ENCODE results near the gene RUNX2.

RUNX2 gene

GRCh38 chr6:45514454-45515230 is 186.5 kb downstream of the RUNX2 start:
- H3K4me1 ChIP-seq (ENCODE audit: insufficient read depth, low read length): peaks cover 40% of the 10 kb centered on the region

GRCh38 chr6:45518013-45518720 is 190.0 kb downstream of the RUNX2 start:
- H3K4me1 ChIP-seq (ENCODE audit: insufficient read depth, low read length): peaks cover 51% of the 10 kb centered on the region
- H3K9ac ChIP-seq (ENCODE audit: low read depth, low read length): no peak overlapping the region
- no peaks in the 10 kb centered on the region for H3K9me3 ChIP-seq (ENCODE audit: control insufficient read depth, insufficient read depth, low read length)
- no peaks in the 10 kb centered on the region for H3K36me3 ChIP-seq (ENCODE audit: insufficient read depth, low read length)

More at GRCh38 chr6:45514454-45515230, 186.5 kb downstream of the RUNX2 start:
- Histone ChIP-seq H3K9ac (ENCODE audit: low read depth, low read length) (no peak overlapping the region), H3K36me3 (ENCODE audit: insufficient read depth, low read length) (no peaks in the 10 kb centered on the region), H3K9me3 (ENCODE audit: control insufficient read depth, insufficient read depth, low read length) (no peaks in the 10 kb centered on the region)

DNA sequence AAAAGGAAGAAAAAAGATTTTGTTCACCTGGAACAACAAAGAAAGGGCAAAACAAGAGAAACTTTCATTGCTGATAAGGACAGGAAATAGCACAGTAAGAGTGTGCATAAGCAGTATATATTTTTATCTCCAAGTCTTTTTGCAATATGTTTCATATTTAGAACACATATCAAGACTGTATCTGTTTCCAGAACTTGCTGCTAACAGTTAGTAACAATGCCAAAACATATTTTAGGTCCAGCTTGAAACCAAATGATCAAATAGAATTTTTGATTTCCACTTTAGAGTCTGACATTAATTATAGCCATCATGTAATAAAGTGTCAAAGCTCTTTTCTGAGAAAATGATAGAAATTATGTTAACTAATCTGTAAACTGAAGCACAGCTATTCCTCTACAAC is 193.1 kb downstream of the RUNX2 start:
- Histone ChIP-seq H3K4me1 (ENCODE audit: insufficient read depth, low read length) (peaks cover 24% of the 10 kb centered on the region), H3K36me3 (ENCODE audit: insufficient read depth, low read length) (no peaks in the 10 kb centered on the region), H3K9me3 (ENCODE audit: control insufficient read depth, insufficient read depth, low read length) (no peaks in the 10 kb centered on the region), H3K9ac (ENCODE audit: low read depth, low read length) (no peak overlapping the region)

- H3K4me1 ChIP-seq (ENCODE audit: insufficient read depth, low read length): peaks cover 22% of the 10 kb centered on the region
- no peak overlapping the region for H3K9ac ChIP-seq (ENCODE audit: low read depth, low read length)
- H3K9me3 ChIP-seq (ENCODE audit: control insufficient read depth, insufficient read depth, low read length): no peaks in the 10 kb centered on the region
- H3K36me3 ChIP-seq (ENCODE audit: insufficient read depth, low read length): no peaks in the 10 kb centered on the region
Observed at GRCh38 chr6:45522486-45522885, 194.4 kb downstream of the RUNX2 start.

DNA sequence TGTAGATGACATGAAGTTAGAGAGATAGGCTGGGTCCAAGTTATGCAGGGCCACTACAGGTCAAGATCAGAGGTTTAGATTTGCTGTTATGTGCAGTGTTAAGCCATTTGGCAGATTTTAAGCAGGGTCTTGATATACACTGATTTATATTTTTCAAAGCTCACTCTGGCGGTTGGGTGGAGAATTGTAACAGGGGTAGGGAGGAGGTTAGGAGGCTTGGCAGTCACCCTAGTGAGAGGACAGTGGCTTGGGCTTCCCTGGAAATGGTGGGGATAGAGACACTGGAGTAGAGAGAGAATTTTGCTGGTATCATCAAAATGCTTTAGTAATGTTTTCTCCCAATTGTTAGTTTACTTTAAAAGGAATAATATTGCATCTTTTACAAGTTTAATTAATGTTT is 199.1 kb downstream of the RUNX2 start:
- no peaks in the 10 kb centered on the region for H3K36me3 ChIP-seq (ENCODE audit: insufficient read depth, low read length)
- no peak overlapping the region for H3K9ac ChIP-seq (ENCODE audit: low read depth, low read length)
- H3K9me3 ChIP-seq (ENCODE audit: control insufficient read depth, insufficient read depth, low read length): no peaks in the 10 kb centered on the region
- H3K4me1 ChIP-seq (ENCODE audit: insufficient read depth, low read length): peaks cover 6% of the 10 kb centered on the region; the same call in 1 of the 2 replicates

DNA sequence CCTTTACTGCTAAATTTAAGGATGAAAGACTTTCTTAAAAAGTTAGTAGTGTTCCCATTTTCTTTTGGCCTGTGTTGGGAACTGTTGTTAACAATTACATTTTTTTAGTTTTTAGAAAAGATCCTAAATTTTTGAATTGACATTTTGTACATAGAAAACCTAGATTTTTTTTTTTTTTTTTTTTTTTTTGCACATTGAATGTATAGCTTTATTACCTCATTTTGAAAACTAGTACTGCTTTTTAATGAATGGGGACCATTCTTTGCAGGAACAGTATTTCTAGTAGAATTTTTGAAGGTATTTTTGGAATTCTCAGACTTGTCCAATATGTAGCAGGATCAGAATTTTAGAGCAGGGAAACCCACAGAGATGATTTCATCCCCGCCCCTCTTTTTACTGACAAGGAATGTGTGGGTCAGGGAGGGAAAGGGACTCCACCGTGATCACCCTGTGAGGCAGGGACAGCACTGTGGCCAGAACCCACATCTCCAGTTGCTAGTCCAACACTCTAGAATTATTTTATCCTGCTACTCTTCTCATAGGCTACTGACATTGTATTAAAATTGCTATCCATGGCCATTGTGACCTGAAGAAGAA is 204.0 kb downstream of the RUNX2 start:
- Histone ChIP-seq H3K36me3 (ENCODE audit: insufficient read depth, low read length) (no peaks in the 10 kb centered on the region), H3K9ac (ENCODE audit: low read depth, low read length) (no peak overlapping the region), H3K9me3 (ENCODE audit: control insufficient read depth, insufficient read depth, low read length) (no peaks in the 10 kb centered on the region), H3K4me1 (ENCODE audit: insufficient read depth, low read length) (no peaks in the 10 kb centered on the region; the same call in 1 of the 2 replicates)

DNA sequence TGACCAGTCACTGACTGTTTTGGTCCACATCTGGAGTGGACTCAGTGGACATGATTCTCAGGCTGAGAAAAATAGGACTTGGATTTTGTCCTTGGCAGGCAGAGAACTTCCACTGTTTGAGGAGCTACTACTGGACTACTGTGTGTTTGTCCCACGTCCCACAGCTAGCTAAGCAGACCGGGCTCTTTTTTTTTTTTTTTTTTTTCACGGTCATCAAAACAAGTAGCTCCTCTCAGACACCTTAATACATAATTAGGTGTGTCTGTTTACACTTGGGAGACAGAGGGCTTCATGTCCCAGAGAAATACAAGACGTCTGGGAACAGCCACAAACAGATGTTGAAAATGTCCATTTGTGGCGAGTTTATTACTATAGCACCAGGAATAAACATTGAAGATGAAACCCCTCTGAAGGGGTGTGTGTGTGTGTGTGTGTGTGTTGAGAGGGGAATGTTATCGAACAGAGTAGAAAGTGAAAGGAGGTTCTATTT is 204.6 kb downstream of the RUNX2 start:
- Histone ChIP-seq H3K9me3 (ENCODE audit: control insufficient read depth, insufficient read depth, low read length) (no peaks in the 10 kb centered on the region), H3K4me1 (ENCODE audit: insufficient read depth, low read length) (no peaks in the 10 kb centered on the region; the same call in 1 of the 2 replicates), H3K36me3 (ENCODE audit: insufficient read depth, low read length) (no peaks in the 10 kb centered on the region), H3K9ac (ENCODE audit: low read depth, low read length) (no peak overlapping the region)

DNA sequence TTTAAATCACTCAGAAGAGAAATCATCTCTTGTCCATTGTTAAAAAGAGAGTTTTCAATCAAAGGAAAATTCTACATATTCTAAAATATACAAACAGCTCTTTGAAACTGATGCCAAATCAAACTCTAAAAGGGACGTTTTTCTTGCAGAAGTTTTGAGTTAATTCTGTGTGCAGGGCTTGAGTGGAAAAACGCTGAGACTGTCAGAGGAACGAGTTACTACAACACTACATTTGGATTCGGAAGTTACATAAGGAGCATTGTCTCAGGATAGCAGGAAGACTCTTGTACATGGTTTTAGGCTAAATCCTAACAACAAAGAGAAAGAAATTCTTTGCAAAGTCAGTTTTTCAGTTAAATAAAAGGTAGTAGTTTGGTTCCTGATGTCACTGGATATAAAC is 205.3 kb downstream of the RUNX2 start:
- Histone ChIP-seq H3K9me3 (ENCODE audit: control insufficient read depth, insufficient read depth, low read length) (no peaks in the 10 kb centered on the region), H3K9ac (ENCODE audit: low read depth, low read length) (no peak overlapping the region), H3K4me1 (ENCODE audit: insufficient read depth, low read length) (peaks cover 2% of the 10 kb centered on the region), H3K36me3 (ENCODE audit: insufficient read depth, low read length) (no peaks in the 10 kb centered on the region)

DNA sequence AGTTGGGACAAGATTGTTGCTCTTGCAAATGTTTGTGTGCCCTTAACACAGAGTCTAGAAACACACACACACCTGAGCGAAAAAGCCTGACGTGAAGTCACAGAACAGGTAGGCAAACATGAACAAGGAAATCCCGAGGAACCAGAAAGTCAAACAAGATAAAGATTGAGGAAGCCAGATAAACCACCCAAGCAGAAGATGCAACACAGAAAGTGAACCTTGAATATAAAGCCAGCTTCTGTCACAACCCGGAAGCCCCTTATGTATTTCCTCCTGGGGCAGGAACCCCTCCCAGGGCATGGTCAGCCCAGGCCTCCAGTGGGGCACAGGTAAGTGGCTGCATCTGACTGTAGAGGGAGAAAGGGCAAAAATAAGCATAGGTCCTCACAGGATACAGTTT is 207.8 kb downstream of the RUNX2 start:
- Histone ChIP-seq H3K36me3 (ENCODE audit: insufficient read depth, low read length) (no peaks in the 10 kb centered on the region), H3K9me3 (ENCODE audit: control insufficient read depth, insufficient read depth, low read length) (no peaks in the 10 kb centered on the region), H3K4me1 (ENCODE audit: insufficient read depth, low read length) (peaks cover 8% of the 10 kb centered on the region), H3K9ac (ENCODE audit: low read depth, low read length) (no peak overlapping the region)

- Histone ChIP-seq H3K4me1 (ENCODE audit: insufficient read depth, low read length) (peaks cover 8% of the 10 kb centered on the region), H3K36me3 (ENCODE audit: insufficient read depth, low read length) (no peaks in the 10 kb centered on the region), H3K9me3 (ENCODE audit: control insufficient read depth, insufficient read depth, low read length) (no peaks in the 10 kb centered on the region), H3K9ac (ENCODE audit: low read depth, low read length) (no peak overlapping the region)
Observed at GRCh38 chr6:45537539-45537938, 209.4 kb downstream of the RUNX2 start.

DNA sequence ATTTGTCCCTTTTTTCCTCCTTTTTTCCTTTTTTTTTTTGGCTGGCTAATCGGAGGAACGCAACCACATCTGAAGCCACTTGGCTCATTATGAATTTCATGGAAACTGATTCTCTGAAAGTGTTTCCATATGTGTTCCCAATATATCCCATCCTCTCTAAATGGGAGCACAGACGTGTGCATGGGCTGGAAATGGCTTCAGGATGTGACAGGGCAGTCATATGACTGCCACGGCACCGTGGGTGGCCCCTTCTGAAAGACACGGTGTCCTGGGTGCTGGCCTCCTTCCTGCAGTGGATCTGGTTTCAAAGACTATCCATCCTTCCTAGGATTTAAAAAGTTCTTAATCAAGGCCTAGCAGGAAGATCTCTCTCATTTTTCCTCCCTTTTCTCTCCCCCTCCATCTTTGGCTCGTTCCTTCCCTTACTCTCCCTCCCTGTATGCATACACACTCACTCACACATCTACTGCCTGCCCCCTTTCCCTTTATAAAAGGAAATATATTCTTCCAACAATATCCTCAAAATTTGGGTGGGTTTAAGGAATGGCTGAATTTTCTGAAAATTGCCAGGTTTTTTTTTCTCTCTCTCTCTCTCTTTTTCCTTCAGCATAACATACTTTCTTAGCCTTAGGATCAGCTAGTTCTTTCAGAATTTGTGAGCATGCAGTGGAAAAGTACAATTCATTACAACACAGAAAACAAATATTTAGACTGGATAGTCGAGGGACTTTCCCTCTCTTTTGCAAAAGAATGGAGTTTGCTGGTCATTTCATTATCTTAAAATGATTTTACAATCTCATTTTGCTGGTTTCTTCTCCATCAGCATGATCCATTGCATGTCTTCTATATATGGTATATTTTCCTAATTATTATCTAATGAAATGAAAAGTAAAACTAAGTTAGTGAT is 210.8 kb downstream of the RUNX2 start:
- Histone ChIP-seq H3K9ac (ENCODE audit: low read depth, low read length) (no peak overlapping the region), H3K36me3 (ENCODE audit: insufficient read depth, low read length) (no peaks in the 10 kb centered on the region), H3K4me1 (ENCODE audit: insufficient read depth, low read length) (peaks cover 8% of the 10 kb centered on the region), H3K9me3 (ENCODE audit: control insufficient read depth, insufficient read depth, low read length) (no peaks in the 10 kb centered on the region)

- H3K4me1 ChIP-seq (ENCODE audit: insufficient read depth, low read length): peaks cover 8% of the 10 kb centered on the region
- no peaks in the 10 kb centered on the region for H3K36me3 ChIP-seq (ENCODE audit: insufficient read depth, low read length)
- no peaks in the 10 kb centered on the region for H3K9me3 ChIP-seq (ENCODE audit: control insufficient read depth, insufficient read depth, low read length)
- no peak overlapping the region for H3K9ac ChIP-seq (ENCODE audit: low read depth, low read length)
Observed at GRCh38 chr6:45540375-45540920, 212.3 kb downstream of the RUNX2 start.

GRCh38 chr6:45541934-45542333 is 213.8 kb downstream of the RUNX2 start:
- no peaks in the 10 kb centered on the region for H3K36me3 ChIP-seq (ENCODE audit: insufficient read depth, low read length)
- no peak overlapping the region for H3K9ac ChIP-seq (ENCODE audit: low read depth, low read length)
- H3K9me3 ChIP-seq (ENCODE audit: control insufficient read depth, insufficient read depth, low read length): no peaks in the 10 kb centered on the region
- peaks cover 8% of the 10 kb centered on the region for H3K4me1 ChIP-seq (ENCODE audit: insufficient read depth, low read length)

Measured in ES-I3 (cell line).